GM23338 (cell line): ENCODE results near the gene MS4A18. TPM values are rescaled to one million over a fixed set of nuclear protein-coding genes. Genes with fewer than 3 reads are reported as not detected.

ENCODE experiments used
- ATAC-seq: fragments of 200-7000 bp; cut with Tn5 transposase; 3 replicates; pipeline ENCODE4 v1.9.1; 2020
- DNase-seq: peaks from one replicate; pipeline ENCODE4 v3.0.0-alpha.2; 2015; ENCODE audit warnings: low spot score
- H2AFZ ChIP-seq: fragments of 200-600 bp; sonication (generic); 2 replicates; pipeline ENCODE4 v1.8.0; 2016; ENCODE audit warnings: antibody characterized with exemption, mild to moderate bottlenecking, moderate library complexity
- H3F3A ChIP-seq: fragments of 200-600 bp; sonication (generic); replicated peaks from 2 replicates; pipeline ENCODE4 v1.8.0; 2017; ENCODE audit warnings: antibody characterized with exemption, mixed run types, low read depth
- H3K27ac ChIP-seq: fragments of 200-600 bp; sonication (generic); 2 replicates; pipeline ENCODE4 v1.6.1; 2016; ENCODE audit warnings: low read depth
- H3K27me3 ChIP-seq: fragments of 200-600 bp; sonication (generic); 2 replicates; pipeline ENCODE4 v1.8.0; 2016; ENCODE audit warnings: mild to moderate bottlenecking, mixed run types, moderate library complexity; ENCODE audit not compliant: insufficient read depth
- H3K36me3 ChIP-seq: fragments of 200-600 bp; sonication (generic); 2 replicates; pipeline ENCODE4 v1.8.0; 2016; ENCODE audit warnings: mild to moderate bottlenecking; ENCODE audit not compliant: insufficient read depth
- H3K4me1 ChIP-seq: fragments of 200-600 bp; sonication (generic); 2 replicates; pipeline ENCODE4 v1.8.0; 2016; ENCODE audit warnings: mild to moderate bottlenecking, moderate library complexity; ENCODE audit not compliant: insufficient read depth
- H3K4me2 ChIP-seq: fragments of 200-600 bp; sonication (generic); 2 replicates; pipeline ENCODE4 v1.7.1; 2017; ENCODE audit warnings: mixed run types
- H3K4me3 ChIP-seq: fragments of 200-600 bp; sonication (generic); 2 replicates; pipeline ENCODE4 v1.6.1; 2016; ENCODE audit warnings: mixed run types
- H3K79me2 ChIP-seq: fragments of 200-600 bp; sonication (generic); replicated peaks from 2 replicates; pipeline ENCODE4 v1.8.0; 2017; ENCODE audit warnings: mild to moderate bottlenecking; ENCODE audit not compliant: insufficient read depth
- H3K9me2 ChIP-seq: fragments of 200-600 bp; sonication (generic); 2 replicates; pipeline ENCODE4 v1.8.0; 2017; ENCODE audit not compliant: insufficient read depth
- H4K20me1 ChIP-seq: fragments of 200-600 bp; sonication (generic); replicated peaks from 2 replicates; pipeline ENCODE4 v1.8.0; 2017; ENCODE audit warnings: mild to moderate bottlenecking; ENCODE audit not compliant: insufficient read depth
- H3K27ac Mint-ChIP-seq: 2 replicates; pipeline ENCODE4 v1.8.0; 2020; ENCODE audit warnings: inconsistent platforms, mild to moderate bottlenecking, moderate library complexity, mixed read lengths
- H3K27me3 Mint-ChIP-seq: 3 replicates; pipeline ENCODE4 v1.8.0; 2022; ENCODE audit warnings: low read depth, mild to moderate bottlenecking, moderate library complexity, mixed read lengths, inconsistent platforms; ENCODE audit not compliant: insufficient read depth, poor library complexity
- H3K36me3 Mint-ChIP-seq: 3 replicates; pipeline ENCODE4 v1.8.0; 2021; ENCODE audit warnings: low read depth, mild to moderate bottlenecking, inconsistent platforms, moderate library complexity, mixed read lengths
- H3K4me1 Mint-ChIP-seq: 3 replicates; pipeline ENCODE4 v1.8.0; 2020; ENCODE audit warnings: mild to moderate bottlenecking, inconsistent platforms, mixed read lengths
- H3K4me3 Mint-ChIP-seq: 3 replicates; pipeline ENCODE4 v1.8.0; 2021; ENCODE audit warnings: moderate library complexity, mild to moderate bottlenecking, inconsistent platforms, mixed read lengths
- H3K9me3 Mint-ChIP-seq: 3 replicates; pipeline ENCODE4 v1.8.0; 2020; ENCODE audit warnings: moderate library complexity, mild to moderate bottlenecking, inconsistent platforms, mixed read lengths
- CREB1 ChIP-seq: fragments of 250-450 bp; sonication (Bioruptor Pico); IDR thresholded peaks from 2 replicates; pipeline ENCODE4 v1.5.0; 2020; ENCODE audit warnings: low read depth, mild to moderate bottlenecking, moderate library complexity
- EZH2 ChIP-seq: fragments of 200-600 bp; sonication (generic); IDR thresholded peaks from one replicate; pipeline ENCODE4 v1.8.0; 2017; ENCODE audit warnings: antibody characterized with exemption, mild to moderate bottlenecking, low read depth; ENCODE audit not compliant: unreplicated experiment
- EZH2phosphoT487 ChIP-seq: fragments of 200-600 bp; sonication (generic); IDR thresholded peaks from one replicate; pipeline ENCODE4 v1.8.1; 2018; ENCODE audit warnings: antibody characterized with exemption; ENCODE audit not compliant: unreplicated experiment
- JUNB ChIP-seq: IDR thresholded peaks from one replicate; pipeline ENCODE4 v1.6.1; 2016; ENCODE audit warnings: antibody characterized with exemption; ENCODE audit not compliant: unreplicated experiment
- NANOG ChIP-seq: IDR thresholded peaks from 2 replicates; pipeline ENCODE4 v1.6.1; 2016; ENCODE audit warnings: antibody characterized with exemption, borderline replicate concordance
- POLR2AphosphoS5 ChIP-seq: IDR thresholded peaks from 2 replicates; pipeline ENCODE4 v1.6.1; 2016; ENCODE audit warnings: antibody characterized with exemption, low read depth
- ZNF331 ChIP-seq: fragments of 250-450 bp; sonication (Bioruptor Pico); IDR thresholded peaks from 2 replicates; pipeline ENCODE4 v1.5.0; 2020; ENCODE audit warnings: low read depth, mild to moderate bottlenecking, moderate library complexity
- polyA plus RNA-seq: library from polyadenylated mRNA; unstranded; fragments of >200 nt; fragmentation: Nextera tagmentation; extraction: Ambion mirVana; gene quantifications from 2 replicates; pipeline ENCODE4 v1.2.1, GENCODE V29; 2016
- total RNA-seq: library from RNA; depleted of rRNA; stranded (reverse); fragments of >200 nt; shearing (Covaris generic); gene quantifications from 2 replicates; pipeline ENCODE4 v1.2.3, GENCODE V29; 2014
- TF ChIP-seq, protein P1 (sequence below): IDR thresholded peaks from one replicate; pipeline ENCODE4 v1.6.1; 2018; ENCODE audit warnings: antibody characterized with exemption; ENCODE audit not compliant: unreplicated experiment
- TF ChIP-seq, protein P2 (sequence below): IDR thresholded peaks from 2 replicates; pipeline ENCODE4 v1.6.1; 2016; ENCODE audit warnings: antibody characterized with exemption
- TF ChIP-seq, protein P3 (sequence below), 2 experiments: fragments of 200-600 bp in 1 of 2; sonication (generic) in 1 of 2; conservative IDR thresholded peaks; 2 replicates each; pipeline versions ENCODE4 v1.5.1 to v1.6.1; 2016 to 2017; ENCODE audit warnings: antibody characterized with exemption in 2 of 2, low read depth in 2 of 2, mild to moderate bottlenecking in 2 of 2, moderate library complexity in 1 of 2

MS4A18 gene
- total and polyA plus RNA-seq, 2 experiments from 2014 or later = not detected

DNA sequence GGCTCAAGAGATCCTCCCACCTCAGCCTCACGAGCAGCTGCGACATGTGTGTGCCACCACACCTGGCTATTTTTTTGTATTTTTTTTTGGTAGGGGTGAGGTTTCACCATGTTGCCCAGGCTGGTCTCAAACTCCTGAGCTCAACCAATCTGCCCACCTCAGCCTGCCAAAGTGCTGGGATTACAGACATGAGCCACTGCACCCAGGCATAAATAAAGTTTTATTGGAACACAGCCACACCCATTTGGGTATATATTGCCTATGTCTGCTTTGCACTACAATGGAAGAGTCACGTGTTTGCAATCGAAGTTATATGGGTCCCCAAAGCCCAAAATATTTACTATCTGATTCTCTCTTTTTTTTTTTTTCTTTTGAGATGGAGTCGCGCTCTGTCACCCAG lies 30.4 kb downstream of the MS4A18 start:
- TF ChIP-seq EZH2phosphoT487 (no peak), POLR2AphosphoS5 (no peak), CREB1 (CRISPR knock-in tag) (no peak), JUNB (no peak), NANOG (no peak), EZH2 (no peak), ZNF331 (CRISPR knock-in tag) (no peak)
- TF ChIP-seq, protein P1, sequence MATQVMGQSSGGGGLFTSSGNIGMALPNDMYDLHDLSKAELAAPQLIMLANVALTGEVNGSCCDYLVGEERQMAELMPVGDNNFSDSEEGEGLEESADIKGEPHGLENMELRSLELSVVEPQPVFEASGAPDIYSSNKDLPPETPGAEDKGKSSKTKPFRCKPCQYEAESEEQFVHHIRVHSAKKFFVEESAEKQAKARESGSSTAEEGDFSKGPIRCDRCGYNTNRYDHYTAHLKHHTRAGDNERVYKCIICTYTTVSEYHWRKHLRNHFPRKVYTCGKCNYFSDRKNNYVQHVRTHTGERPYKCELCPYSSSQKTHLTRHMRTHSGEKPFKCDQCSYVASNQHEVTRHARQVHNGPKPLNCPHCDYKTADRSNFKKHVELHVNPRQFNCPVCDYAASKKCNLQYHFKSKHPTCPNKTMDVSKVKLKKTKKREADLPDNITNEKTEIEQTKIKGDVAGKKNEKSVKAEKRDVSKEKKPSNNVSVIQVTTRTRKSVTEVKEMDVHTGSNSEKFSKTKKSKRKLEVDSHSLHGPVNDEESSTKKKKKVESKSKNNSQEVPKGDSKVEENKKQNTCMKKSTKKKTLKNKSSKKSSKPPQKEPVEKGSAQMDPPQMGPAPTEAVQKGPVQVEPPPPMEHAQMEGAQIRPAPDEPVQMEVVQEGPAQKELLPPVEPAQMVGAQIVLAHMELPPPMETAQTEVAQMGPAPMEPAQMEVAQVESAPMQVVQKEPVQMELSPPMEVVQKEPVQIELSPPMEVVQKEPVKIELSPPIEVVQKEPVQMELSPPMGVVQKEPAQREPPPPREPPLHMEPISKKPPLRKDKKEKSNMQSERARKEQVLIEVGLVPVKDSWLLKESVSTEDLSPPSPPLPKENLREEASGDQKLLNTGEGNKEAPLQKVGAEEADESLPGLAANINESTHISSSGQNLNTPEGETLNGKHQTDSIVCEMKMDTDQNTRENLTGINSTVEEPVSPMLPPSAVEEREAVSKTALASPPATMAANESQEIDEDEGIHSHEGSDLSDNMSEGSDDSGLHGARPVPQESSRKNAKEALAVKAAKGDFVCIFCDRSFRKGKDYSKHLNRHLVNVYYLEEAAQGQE = no peak
- TF ChIP-seq, protein P2, sequence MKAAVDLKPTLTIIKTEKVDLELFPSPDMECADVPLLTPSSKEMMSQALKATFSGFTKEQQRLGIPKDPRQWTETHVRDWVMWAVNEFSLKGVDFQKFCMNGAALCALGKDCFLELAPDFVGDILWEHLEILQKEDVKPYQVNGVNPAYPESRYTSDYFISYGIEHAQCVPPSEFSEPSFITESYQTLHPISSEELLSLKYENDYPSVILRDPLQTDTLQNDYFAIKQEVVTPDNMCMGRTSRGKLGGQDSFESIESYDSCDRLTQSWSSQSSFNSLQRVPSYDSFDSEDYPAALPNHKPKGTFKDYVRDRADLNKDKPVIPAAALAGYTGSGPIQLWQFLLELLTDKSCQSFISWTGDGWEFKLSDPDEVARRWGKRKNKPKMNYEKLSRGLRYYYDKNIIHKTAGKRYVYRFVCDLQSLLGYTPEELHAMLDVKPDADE = no peak
- TF ChIP-seq, protein P3, sequence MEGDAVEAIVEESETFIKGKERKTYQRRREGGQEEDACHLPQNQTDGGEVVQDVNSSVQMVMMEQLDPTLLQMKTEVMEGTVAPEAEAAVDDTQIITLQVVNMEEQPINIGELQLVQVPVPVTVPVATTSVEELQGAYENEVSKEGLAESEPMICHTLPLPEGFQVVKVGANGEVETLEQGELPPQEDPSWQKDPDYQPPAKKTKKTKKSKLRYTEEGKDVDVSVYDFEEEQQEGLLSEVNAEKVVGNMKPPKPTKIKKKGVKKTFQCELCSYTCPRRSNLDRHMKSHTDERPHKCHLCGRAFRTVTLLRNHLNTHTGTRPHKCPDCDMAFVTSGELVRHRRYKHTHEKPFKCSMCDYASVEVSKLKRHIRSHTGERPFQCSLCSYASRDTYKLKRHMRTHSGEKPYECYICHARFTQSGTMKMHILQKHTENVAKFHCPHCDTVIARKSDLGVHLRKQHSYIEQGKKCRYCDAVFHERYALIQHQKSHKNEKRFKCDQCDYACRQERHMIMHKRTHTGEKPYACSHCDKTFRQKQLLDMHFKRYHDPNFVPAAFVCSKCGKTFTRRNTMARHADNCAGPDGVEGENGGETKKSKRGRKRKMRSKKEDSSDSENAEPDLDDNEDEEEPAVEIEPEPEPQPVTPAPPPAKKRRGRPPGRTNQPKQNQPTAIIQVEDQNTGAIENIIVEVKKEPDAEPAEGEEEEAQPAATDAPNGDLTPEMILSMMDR (conservative IDR thresholded peaks at IDR 0.05; ENCODE audit: low read depth in 2 of 2) = no peak
- no peak overlapping the region for H3K4me3 Mint-ChIP-seq
- no peak for ATAC-seq
- H3K4me1 Mint-ChIP-seq = no peaks in the 10 kb centered on the region
- no peak overlapping the region for H2AFZ ChIP-seq
- no peaks in the 10 kb centered on the region for H4K20me1 ChIP-seq
- DNase-seq = no peak
- H3K9me2 ChIP-seq = no peaks in the 10 kb centered on the region
- H3K4me2 ChIP-seq = no peak overlapping the region
- H3K9me3 Mint-ChIP-seq = peaks cover 7% of the 10 kb centered on the region; the same call in 1 of the 3 replicates
- no peak overlapping the region for H3K27ac Mint-ChIP-seq
- no peaks in the 10 kb centered on the region for H3K36me3 ChIP-seq
- peaks cover 9% of the 10 kb centered on the region for H3K27me3 Mint-ChIP-seq
- no peak overlapping the region for H3K4me3 ChIP-seq
- H3K79me2 ChIP-seq = no peaks in the 10 kb centered on the region
- H3K36me3 Mint-ChIP-seq = no peaks in the 10 kb centered on the region
- no peaks in the 10 kb centered on the region for H3K27me3 ChIP-seq
- H3K27ac ChIP-seq = no peak overlapping the region
- H3K4me1 ChIP-seq = no peaks in the 10 kb centered on the region
- H3F3A ChIP-seq = no peaks in the 10 kb centered on the region
